CD14-positive monocyte (primary cell): ENCODE measurements around the gene AURKAIP1. TPM values are rescaled to one million over a fixed set of nuclear protein-coding genes. Genes with fewer than 3 reads are reported as not detected.

ENCODE experiments used
- DNase-seq, 3 donors: peaks; one replicate each; pipeline ENCODE4 v3.0.0-alpha.2; 2011 to 2022
- H2AFZ ChIP-seq: 2 replicates; pipeline ENCODE4 v1.6.0; 2012; ENCODE audit warnings: mild to moderate bottlenecking, low read depth, low read length, inconsistent platforms; ENCODE audit not compliant: insufficient read depth, poor library complexity, severe bottlenecking
- H3K27ac ChIP-seq, 2 donors: 1 replicate in 1 of 2; 2 replicates in 1 of 2; pipeline ENCODE4 v1.5.1; 2012 to 2013; ENCODE audit warnings: low read length in 2 of 2, control low read depth in 1 of 2, inconsistent platforms in 1 of 2, low read depth in 1 of 2, mild to moderate bottlenecking in 1 of 2
- H3K27me3 ChIP-seq, 2 donors: one replicate each; pipeline versions ENCODE4 v1.6.0 to v1.6.1; 2011 to 2013; ENCODE audit warnings: low read length in 2 of 2; ENCODE audit not compliant: control insufficient read depth in 2 of 2, insufficient read depth in 2 of 2
- H3K36me3 ChIP-seq, 2 donors: replicated peaks in 1 of 2; 1 replicate in 1 of 2; 2 replicates in 1 of 2; pipeline versions ENCODE4 v1.5.1 to v1.6.1; 2012 to 2013; ENCODE audit warnings: low read length in 2 of 2, control low read depth in 1 of 2, inconsistent platforms in 1 of 2, mild to moderate bottlenecking in 1 of 2; ENCODE audit not compliant: insufficient read depth in 2 of 2, control insufficient read depth in 1 of 2
- H3K4me1 ChIP-seq, 2 donors: 1 replicate in 1 of 2; 2 replicates in 1 of 2; pipeline versions ENCODE4 v1.5.1 to v1.6.1; 2012 to 2013; ENCODE audit warnings: low read length in 2 of 2, control low read depth in 1 of 2, inconsistent platforms in 1 of 2, mild to moderate bottlenecking in 1 of 2, moderate library complexity in 1 of 2; ENCODE audit not compliant: insufficient read depth in 2 of 2, control insufficient read depth in 1 of 2
- H3K4me2 ChIP-seq: replicated peaks from 2 replicates; pipeline ENCODE3; 2012; ENCODE audit warnings: low read length, moderate library complexity, mild to moderate bottlenecking; ENCODE audit not compliant: poor library complexity, severe bottlenecking; ENCODE audit errors: extremely low read depth
- H3K4me3 ChIP-seq, 3 experiments: fragments of 200-600 bp in 1 of 3; sonication (generic) in 1 of 3; replicated peaks in 1 of 3; 1 replicate in 2 of 3; 2 replicates in 1 of 3; pipeline ENCODE4 v1.5.1; 2011 to 2013; ENCODE audit warnings: low read length in 3 of 3, mild to moderate bottlenecking in 3 of 3, control low read depth in 2 of 3, low read depth in 2 of 3, inconsistent platforms in 1 of 3, moderate library complexity in 1 of 3
- H3K79me2 ChIP-seq: 2 replicates; pipeline ENCODE4 v1.6.0; 2012; ENCODE audit warnings: mild to moderate bottlenecking, control low read depth, inconsistent platforms, low read length, moderate library complexity; ENCODE audit not compliant: insufficient read depth
- H3K9ac ChIP-seq: 2 replicates; pipeline ENCODE4 v1.6.0; 2017; ENCODE audit warnings: low read length, mild to moderate bottlenecking; ENCODE audit not compliant: insufficient read depth, poor library complexity, severe bottlenecking
- H3K9me3 ChIP-seq, 2 donors: replicated peaks in 1 of 2; 1 replicate in 1 of 2; 2 replicates in 1 of 2; pipeline versions ENCODE4 v1.5.1 to v1.6.1; 2012 to 2013; ENCODE audit warnings: low read length in 2 of 2, control low read depth in 1 of 2; ENCODE audit not compliant: control insufficient read depth in 1 of 2, insufficient read depth in 1 of 2
- H4K20me1 ChIP-seq: 2 replicates; pipeline ENCODE4 v1.6.0; 2012; ENCODE audit warnings: mild to moderate bottlenecking, low read length, control low read depth, moderate library complexity; ENCODE audit not compliant: insufficient read depth
- H3K27ac Mint-ChIP-seq, 7 donors: one replicate each; pipeline ENCODE4 v1.8.0; 2020; ENCODE audit warnings: mild to moderate bottlenecking in 7 of 7, mixed read lengths in 7 of 7, moderate library complexity in 6 of 7, inconsistent platforms in 2 of 7
- H3K27me3 Mint-ChIP-seq, 3 donors: one replicate each; pipeline ENCODE4 v1.8.0; 2021 to 2022; ENCODE audit warnings: low read depth in 3 of 3, mild to moderate bottlenecking in 3 of 3, mixed read lengths in 3 of 3, moderate library complexity in 3 of 3, inconsistent platforms in 1 of 3
- H3K36me3 Mint-ChIP-seq, 2 donors: one replicate each; pipeline ENCODE4 v1.8.0; 2020; ENCODE audit warnings: mixed read lengths in 2 of 2, inconsistent platforms in 1 of 2, mild to moderate bottlenecking in 1 of 2
- H3K4me1 Mint-ChIP-seq: one replicate; pipeline ENCODE4 v1.8.0; 2020; ENCODE audit warnings: mild to moderate bottlenecking, mixed read lengths
- H3K4me3 Mint-ChIP-seq, 2 donors: one replicate each; pipeline ENCODE4 v1.8.0; 2020; ENCODE audit warnings: mild to moderate bottlenecking in 2 of 2, mixed read lengths in 2 of 2, moderate library complexity in 1 of 2
- H3K9me3 Mint-ChIP-seq, 7 donors: one replicate each; pipeline ENCODE4 v1.8.0; 2020 to 2022; ENCODE audit warnings: mixed read lengths in 7 of 7, mild to moderate bottlenecking in 6 of 7, moderate library complexity in 6 of 7, inconsistent platforms in 2 of 7
- WGBS: methylation state at CpG from one replicate; pipeline ENCODE4 v1.1.5; 2013; ENCODE audit warnings: missing lambda C conversion rate; ENCODE audit not compliant: insufficient coverage; 5-methylcytosine and 5-hydroxymethylcytosine counted together
- intact Hi-C, 2 donors: fragments of 100-400 bp; cut with micrococcal nuclease; formaldehyde crosslinking; loops; one replicate each; pipeline versions ENCODE4 v1.15.0 to v1.15.1; 2023
- polyA plus RNA-seq, 3 donors: library from polyadenylated mRNA; depleted of rRNA in 1 of 3; unstranded in 2 of 3; stranded (reverse) in 1 of 3; fragments of 300-500 nt in 2 of 3; fragments of >200 nt in 1 of 3; fragmentation: Illumina TruSeq in 2 of 3; gene quantifications; 1 replicate in 2 of 3; 2 replicates in 1 of 3; pipeline ENCODE4 v1.2.3, GENCODE V29; 2012 to 2021
- TF ChIP-seq, protein P1 (sequence below): fragments of 200-600 bp; IDR thresholded peaks from one replicate; pipeline ENCODE4 v1.8.0; 2022; ENCODE audit warnings: antibody characterized with exemption, mild to moderate bottlenecking

Gene AURKAIP1
- polyA plus RNA-seq, 3 donors: 59.1 to 160 (median 134) TPM

DNA sequence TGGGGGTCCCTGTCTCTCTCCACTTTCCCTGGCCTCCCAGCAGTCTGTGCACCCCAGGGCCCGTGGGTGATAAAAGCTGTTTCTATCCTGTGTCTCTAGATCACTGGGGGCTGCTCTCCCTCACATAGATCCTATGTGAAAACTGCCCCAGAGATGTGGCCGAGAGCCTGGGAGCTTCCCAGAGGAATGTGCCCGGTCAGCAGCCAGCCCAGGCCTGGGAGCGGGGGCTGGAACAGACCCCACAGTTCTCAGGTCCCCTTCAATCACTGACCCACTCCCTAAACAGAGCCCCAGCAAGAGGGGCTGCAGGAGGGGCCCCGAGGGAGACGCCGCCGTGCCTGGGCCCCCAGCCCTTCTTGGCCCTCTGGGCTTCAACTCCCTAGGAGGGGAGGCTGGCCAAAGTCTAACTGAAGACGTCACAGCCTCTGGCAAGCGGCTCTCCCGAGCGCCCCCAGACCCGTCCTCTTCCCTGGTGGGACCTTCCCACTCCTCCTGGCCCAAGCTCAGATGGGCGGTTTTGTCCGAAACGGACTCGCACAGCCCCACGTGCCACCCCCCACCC, 17.1 kb downstream of the AURKAIP1 start:
- no peak for DNase-seq
- Mint-ChIP-seq H3K36me3 (peaks cover 0 to 2% of the 10 kb centered on the region in 2 donors), H3K27ac (no peak overlapping the region), H3K4me1 (peaks cover 6% of the 10 kb centered on the region), H3K27me3 (peaks cover 69 to 99% (median 71%) of the 10 kb centered on the region in 3 donors), H3K4me3 (peak overlapping the region in 1 of 2 donors; percentile 48), H3K9me3 (peaks cover 0 to 10% (median 3%) of the 10 kb centered on the region in 7 donors)
- TF ChIP-seq, protein P1, sequence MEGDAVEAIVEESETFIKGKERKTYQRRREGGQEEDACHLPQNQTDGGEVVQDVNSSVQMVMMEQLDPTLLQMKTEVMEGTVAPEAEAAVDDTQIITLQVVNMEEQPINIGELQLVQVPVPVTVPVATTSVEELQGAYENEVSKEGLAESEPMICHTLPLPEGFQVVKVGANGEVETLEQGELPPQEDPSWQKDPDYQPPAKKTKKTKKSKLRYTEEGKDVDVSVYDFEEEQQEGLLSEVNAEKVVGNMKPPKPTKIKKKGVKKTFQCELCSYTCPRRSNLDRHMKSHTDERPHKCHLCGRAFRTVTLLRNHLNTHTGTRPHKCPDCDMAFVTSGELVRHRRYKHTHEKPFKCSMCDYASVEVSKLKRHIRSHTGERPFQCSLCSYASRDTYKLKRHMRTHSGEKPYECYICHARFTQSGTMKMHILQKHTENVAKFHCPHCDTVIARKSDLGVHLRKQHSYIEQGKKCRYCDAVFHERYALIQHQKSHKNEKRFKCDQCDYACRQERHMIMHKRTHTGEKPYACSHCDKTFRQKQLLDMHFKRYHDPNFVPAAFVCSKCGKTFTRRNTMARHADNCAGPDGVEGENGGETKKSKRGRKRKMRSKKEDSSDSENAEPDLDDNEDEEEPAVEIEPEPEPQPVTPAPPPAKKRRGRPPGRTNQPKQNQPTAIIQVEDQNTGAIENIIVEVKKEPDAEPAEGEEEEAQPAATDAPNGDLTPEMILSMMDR: no peak
- no peaks in the 10 kb centered on the region for H4K20me1 ChIP-seq
- no peak overlapping the region for H3K4me3 ChIP-seq
- peaks cover 11 to 75% of the 10 kb centered on the region in 2 donors for H3K27me3 ChIP-seq
- intact Hi-C loops: no loop called here
- peak overlapping the region; percentile 21 for H2AFZ ChIP-seq
- no peak overlapping the region for H3K4me2 ChIP-seq
- H3K36me3 ChIP-seq: no peaks in the 10 kb centered on the region
- H3K27ac ChIP-seq: no peak overlapping the region
- no peaks in the 10 kb centered on the region for H3K4me1 ChIP-seq
- no peaks in the 10 kb centered on the region for H3K79me2 ChIP-seq
- no peaks in the 10 kb centered on the region for H3K9me3 ChIP-seq
- 26% methylated on average over 15 of the region's 18 CpGs for WGBS
- no peak overlapping the region for H3K9ac ChIP-seq

DNA sequence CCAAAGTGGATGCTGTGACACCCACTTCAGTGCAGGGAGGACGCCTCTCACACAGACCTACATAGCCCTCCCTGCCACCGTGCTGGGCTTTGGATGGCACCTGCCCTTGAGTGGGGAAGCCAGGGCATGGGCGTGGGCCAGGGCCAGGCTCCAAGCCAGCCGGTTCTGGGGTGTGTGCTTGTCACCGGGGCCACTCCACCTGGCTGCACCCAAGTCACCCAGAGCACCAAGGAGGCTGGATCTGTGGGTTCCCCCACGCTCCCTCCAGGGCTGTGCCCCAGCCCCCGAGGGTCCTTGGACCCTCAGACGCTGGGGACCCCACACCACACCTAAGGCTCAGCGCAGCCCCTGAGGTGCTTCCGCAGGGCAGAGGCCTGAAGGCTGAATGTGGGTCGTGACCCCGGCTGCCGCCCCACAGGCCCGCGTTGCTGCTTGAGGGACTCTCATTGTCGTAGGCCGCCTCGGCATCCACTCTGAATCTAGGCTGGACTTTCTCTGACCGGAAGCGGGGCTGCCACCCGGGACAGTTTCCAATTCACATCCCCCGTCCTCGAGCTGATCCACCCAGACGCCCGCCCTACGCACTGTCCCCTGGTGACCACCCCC, 18.1 kb downstream of the AURKAIP1 start:
- H3K4me3 ChIP-seq: no peak overlapping the region

More for the DNA sequence above, 18.1 kb downstream of the AURKAIP1 start:
- Histone ChIP-seq H3K4me2 (no peak overlapping the region), H3K79me2 (no peaks in the 10 kb centered on the region), H3K36me3 (no peaks in the 10 kb centered on the region), H3K27ac (no peak overlapping the region), H3K4me1 (no peaks in the 10 kb centered on the region), H3K9me3 (no peaks in the 10 kb centered on the region), H3K9ac (no peak overlapping the region), H4K20me1 (peaks cover under 1% of the 10 kb centered on the region), H3K27me3 (peaks cover 11 to 82% of the 10 kb centered on the region in 2 donors), H2AFZ (no peak overlapping the region)
- Mint-ChIP-seq H3K4me1 (peaks cover 5% of the 10 kb centered on the region), H3K36me3 (peaks cover 0 to 6% of the 10 kb centered on the region in 2 donors), H3K9me3 (peaks cover 0 to 10% (median 7%) of the 10 kb centered on the region in 7 donors), H3K27ac (no peak overlapping the region), H3K27me3 (peaks cover 69 to 99% (median 75%) of the 10 kb centered on the region in 3 donors), H3K4me3 (peak overlapping the region in 1 of 2 donors; percentile 37)
- DNase-seq: no peak
- intact Hi-C loops: no loop called here
- TF ChIP-seq, protein P1: no peak
- 77% methylated on average over 22 of the region's 26 CpGs for WGBS
